Muscle of arm (tissue), 12 donors: ENCODE measurements around the gene PDE3A. TPM values are rescaled to one million over a fixed set of nuclear protein-coding genes. Genes with fewer than 3 reads are reported as not detected.
"Not testable (repeated sequence)": the region's sequence is repeated elsewhere in the genome, so short reads cannot be mapped to it uniquely, and the experiment has no call there.

ENCODE experiments used
- DNase-seq: peaks from one replicate; pipeline ENCODE4 v3.0.0-alpha.2; 2013
- polyA plus RNA-seq, 12 donors: library from polyadenylated mRNA; unstranded; fragments of 120-200 nt; gene quantifications; one replicate each; pipeline ENCODE4 v1.2.1, GENCODE V29; 2013; ENCODE audit not compliant: insufficient read length in 12 of 12

The PDE3A gene
- polyA plus RNA-seq, 12 donors: 8.6 to 13.2 (median 11.0) TPM; not detected in 1

DNA sequence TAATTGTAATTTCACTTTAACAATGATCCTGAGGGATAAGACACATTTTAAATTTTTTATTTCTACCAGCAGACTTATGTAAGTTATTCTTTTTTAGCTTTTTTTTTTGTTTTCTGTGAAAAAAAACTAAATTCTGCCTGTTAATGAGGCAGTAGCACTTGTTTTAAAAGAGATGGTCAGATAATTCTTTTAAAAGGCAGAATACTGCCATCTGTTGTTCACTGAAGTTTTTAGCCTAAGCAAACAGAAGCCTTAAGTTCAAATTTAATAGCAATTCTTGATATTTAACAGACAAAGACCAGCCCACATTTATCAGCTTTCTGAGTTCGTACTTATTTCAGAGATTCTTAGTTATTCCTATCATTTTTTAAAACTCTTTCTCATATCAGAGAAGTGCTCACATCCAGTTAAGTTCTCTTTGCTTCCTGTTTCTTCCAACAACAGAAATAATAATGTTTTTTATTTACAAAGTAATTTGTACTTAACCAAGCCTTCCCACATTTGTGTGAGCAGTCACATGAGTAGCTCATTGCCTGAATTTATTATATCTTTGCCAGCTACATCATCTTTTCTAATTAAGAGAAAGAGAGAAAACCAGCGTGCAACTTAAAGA, 233.4 kb downstream of the PDE3A start:
- peak; percentile 42 for DNase-seq

DNA sequence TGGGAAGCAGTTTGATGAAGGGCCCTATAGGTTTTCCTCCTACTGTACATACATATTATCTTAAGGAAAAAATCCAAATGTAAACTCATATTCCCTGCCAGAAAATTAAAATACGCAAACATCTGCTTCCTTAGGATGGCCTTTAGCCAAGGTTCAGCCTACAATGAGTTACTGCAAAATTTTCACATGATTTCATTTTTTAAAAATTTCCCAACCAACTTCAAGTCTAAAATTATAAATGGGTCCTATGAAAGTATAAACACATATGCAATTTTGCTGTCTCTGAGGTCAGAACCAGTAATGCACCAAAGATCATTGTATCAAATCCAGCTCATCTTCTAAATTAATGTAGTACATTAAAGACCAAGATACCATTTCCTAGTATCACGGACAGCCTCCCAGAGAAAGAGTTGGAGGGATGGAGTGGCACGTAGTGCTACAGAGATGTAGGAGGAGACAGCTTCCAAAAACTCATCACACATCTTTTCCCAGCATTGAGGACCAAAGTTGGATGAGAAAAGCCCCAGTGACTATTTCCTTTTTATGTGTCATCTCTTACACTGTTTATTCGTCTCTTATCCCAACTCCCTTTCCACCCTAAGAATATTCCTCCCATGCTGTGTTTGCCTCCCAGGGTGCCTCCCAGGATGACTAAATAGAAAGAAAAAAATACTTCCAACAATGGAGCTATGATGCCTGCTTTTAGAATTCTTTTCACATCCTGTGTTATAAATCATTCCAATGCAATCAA, 234.5 kb downstream of the PDE3A start:
- DNase-seq: peak; percentile 58

DNA sequence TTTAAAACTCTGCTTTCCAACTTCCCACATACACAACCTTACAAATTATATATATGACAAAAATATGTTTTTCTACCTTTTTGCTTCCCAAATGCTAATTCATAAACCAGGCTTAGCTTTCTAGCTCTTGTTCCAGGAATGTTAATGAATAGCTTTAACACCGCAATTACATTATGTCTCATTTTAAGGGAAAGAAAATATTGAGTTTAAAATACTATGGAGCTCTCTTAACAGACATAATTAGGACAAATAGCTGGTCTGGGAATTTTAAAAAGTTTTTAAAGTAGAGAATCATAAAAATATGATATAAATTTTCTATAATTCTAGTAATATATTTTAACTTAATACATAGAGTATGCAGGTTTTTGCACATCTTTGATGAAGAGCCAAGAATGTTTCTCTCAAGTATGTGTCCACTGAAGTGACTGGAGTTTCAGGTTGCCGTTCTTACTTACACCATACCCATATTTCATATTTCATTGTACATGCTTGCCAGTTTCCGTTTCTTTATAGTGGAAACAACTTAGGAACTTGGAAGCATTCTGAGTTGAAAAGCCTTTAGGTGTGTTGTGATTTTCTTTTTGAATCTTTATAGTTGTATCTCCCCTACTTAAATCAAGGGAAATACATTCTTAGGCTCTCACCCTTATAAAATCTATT, 236.2 kb downstream of the PDE3A start:
- DNase-seq: no peak

DNA sequence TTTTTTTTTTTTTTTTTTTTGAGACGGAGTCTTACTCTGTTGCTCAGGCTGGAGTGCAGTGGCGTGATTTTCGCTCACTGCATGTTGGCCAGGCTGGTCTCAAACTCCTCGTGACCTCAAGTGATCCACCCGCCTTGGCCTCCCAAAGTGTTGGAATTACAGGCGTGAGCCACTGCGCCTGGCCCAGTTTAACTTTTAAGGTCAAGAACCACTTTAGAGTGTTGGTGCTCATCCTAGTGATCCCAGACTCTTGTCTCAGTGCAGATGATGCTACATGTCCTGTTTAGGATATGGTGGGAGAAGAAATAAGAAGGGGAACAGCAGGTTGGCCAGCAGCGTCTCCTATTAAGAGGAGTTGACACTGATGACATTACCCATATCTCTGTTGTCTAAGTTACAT, 246.7 kb downstream of the PDE3A start:
- DNase-seq: not testable (repeated sequence)

DNA sequence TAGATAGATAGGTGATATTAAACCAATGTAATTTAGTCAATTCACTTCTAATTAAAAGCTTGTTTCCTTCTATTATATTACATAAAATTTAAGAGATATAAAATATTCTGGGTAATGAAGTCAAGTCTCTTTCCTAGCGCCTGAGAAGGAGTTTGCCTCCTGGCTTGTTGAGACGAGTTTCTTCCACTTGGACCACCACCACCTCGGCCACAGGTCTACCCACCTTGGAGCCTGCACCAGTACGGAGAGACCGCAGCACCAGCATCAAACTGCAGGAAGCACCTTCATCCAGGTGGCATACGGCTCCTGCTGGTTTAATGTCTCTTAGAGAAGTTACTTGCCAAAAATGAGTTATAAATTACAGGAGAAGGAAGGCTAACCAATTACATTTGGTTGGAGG, 247.8 kb downstream of the PDE3A start:
- no peak for DNase-seq

DNA sequence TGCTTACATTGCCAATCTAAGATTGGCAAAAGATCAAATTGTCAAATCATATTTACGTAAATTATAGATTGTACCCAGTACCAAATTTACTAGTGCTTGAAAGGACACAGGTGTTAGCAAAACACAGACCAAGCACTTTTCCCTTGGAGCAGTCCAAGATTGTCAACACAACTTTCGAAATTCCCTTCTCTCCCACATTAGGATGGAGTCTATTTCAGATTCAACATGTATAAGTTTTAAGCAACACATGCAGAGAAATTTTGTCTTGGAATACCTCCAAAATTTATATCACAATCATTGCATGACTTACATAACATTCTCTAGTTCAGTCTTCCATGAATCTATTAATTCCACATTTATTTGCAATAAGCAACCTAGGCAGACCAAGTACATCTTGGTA, 251.9 kb downstream of the PDE3A start:
- DNase-seq: no peak

DNA sequence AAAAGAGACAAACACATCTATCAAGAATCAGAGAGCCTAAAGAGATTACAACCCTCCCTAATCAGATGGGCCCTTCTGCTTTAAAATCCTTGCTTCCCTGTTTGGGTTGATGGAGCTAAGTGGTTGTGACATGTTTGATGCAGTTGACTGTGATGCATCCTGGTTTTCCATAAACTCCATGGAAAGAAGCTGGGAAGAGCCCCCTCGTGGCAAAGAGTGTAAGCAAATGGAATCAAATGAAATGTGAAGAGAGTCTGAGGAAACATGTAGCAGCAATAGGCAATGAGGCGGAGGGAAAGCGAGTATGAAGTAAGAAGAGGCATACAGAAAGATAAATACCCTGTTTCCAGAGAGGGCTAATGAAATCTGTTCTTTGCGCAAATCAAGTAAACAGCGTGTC, 256.4 kb downstream of the PDE3A start:
- no peak for DNase-seq

DNA sequence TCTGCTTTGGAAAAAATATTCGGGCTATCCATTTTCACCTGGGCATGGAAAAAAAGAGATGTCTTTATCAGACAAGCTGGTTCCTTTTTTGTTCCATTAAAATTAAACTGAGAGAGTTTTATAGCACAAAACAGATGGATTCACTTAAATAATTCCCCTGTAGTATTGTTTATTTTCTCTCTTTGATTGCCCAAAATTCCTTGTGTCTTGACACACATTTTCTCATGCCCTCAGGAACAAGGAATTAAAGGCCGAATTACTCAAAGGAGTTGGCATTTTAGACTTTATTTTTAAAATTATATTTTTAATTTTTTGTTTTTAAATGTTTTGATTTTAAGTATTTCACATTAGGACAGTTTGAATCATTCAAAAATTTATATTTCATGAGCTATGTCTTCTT, 257.2 kb downstream of the PDE3A start:
- no peak for DNase-seq

DNA sequence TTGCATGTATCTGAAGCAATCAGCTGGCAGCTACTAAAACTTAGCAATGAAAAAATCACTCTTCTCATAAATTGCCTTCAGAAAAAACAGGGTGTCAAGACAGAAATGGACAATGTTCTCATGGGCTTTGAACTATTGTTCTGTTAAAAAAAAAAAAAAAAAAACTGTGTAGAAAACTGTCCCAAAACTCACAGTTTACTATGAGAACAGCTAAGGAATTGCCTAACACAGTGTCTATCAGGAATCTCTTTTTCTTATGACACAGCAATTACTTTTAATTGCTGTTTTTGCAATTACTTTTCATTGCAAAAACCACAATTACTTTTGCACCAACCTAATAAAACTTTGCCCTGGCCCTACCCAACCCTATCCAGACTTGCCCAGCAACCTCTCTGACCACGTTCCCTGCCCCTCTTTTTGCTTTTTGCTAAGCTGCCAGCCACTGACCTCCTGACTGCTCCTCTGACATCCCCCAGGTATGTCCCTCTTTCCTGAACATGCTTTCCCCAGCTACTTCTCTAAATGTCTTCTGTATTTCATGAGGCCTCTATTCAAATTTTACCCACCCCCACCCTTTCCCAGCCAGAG, 258.8 kb downstream of the PDE3A start:
- no peak for DNase-seq

DNA sequence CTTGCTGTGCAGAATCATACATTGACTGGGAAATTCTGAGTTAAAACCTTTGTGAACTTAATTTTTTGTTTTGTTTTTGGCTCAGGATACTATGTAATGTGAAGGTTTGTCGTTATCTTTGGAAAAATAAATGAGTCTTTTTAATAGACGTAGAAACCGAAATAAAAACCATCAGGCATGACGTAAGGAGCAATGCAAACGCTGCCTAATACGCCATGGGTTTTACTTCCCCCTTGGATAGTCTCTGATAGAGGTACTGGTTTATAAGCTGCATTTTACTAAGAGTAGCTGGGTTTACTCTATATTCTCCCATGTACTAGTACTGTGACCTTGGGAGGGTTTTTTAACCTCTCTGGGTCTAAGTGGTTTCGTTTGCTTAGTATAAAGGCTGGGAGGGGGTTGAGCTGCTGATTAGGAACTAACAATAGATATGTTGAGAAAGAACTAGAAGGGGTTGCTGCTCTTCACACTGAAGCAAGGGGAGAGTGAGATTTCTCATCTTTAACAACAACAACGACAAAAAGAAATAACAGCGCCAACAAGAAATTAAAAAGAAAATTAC, 260.0 kb downstream of the PDE3A start:
- DNase-seq: no peak

DNA sequence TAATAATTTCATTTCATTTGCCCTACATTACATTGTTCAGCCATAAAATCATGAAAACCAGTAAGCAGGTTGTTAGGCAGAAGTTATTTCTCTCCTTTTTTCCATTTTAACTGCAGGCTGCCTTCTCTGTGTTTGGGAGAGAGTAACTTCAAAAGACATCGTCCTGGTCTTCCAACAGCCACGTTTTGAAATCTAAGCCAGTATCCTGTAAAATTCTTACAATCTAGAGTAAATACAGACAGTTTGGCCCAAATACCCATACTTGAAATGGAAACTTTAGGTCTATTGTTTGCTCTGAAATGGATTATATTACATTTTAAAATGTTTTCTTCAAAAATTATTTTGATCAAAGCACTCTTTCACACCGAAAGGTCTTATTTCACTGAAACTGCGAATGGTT, 260.7 kb downstream of the PDE3A start:
- no peak for DNase-seq

DNA sequence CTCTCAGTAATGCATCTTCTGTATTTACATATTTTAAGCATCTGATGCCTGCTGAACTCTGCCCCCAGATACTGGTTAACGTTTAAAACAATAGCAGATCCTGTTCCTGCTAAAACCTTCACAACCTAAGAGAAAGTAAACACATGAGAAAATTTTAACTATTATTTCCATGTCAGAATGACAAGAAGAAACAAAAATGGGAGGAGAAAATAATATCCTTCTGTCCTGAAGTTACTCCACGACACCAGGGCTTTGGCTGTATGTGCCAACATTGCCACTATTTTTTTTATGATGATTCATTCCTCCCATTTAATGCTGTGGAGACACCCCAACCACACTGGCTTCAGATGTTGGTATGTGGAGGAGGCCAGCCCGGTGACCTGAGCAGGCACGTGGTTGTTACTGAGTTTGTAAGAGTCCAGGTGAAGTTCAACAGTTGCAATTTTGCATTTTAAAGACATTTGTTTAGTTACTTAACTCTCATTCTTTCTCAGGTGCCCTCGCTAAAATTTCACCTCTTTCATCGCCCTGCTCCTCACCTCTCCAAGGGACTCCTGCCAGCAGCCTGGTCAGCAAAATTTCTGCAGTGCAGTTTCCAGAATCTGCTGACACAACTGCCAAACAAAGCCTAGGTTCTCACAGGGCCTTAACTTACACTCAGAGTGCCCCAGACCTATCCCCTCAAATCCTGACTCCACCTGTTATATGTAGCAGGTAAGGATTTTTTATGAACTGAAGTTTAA, 261.2 kb downstream of the PDE3A start:
- DNase-seq: no peak

DNA sequence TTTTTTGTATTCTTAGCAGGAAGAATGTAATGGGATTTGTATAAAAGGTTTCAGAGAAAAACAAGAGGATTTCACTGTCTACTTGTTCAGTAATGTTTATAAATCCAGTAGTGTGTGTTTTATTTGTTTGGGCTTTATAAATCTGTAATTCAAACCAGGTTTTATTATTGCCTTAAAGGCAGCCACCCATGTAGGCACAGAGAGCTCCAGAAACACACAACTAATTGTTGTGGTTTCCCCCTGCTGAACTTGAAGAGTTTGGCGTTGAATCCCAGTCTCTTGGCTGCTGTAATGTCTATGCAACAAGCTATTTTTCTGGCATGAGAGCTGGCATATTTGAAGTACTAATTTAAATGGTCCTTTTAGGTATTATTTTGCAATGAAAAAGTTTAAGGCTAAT, 263.4 kb downstream of the PDE3A start:
- no peak for DNase-seq

DNA sequence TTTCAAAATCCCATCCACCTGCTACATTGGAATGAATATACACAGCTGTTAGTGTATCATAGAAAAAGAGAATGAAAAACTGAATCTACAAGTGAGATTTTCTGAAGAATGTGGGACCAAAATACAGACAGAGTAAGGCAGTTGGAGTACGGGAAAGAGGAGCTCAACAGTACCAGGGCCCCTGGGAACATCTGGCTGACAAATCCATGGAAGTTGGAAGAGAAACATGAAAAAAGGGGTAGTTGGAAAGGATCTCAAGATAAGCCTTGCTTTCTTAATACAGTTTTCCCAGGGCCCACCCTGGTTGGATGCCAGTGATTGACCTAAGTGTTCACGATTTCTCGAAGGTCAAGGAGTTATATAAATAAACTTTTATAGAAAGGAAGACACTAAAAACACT, 272.8 kb downstream of the PDE3A start:
- DNase-seq: no peak

DNA sequence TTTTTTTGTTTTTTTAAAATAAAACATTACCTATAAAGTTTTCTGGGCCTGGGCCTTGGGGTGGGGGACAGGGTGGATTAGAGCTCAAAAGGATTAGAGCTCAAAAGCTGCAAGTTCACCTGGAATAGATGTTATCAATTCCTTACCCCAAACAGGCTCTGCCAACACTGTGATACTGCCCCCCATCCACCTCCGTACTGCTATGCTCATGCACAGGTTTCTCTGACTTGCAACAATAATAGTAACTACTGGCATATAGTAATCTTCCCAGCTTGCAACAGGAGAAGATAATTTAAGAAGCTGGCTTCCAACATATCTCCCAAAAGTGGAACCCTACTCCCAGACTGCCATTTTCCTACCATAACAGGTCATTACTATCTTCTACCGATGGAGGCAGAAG, 275.5 kb downstream of the PDE3A start:
- no peak for DNase-seq

DNA sequence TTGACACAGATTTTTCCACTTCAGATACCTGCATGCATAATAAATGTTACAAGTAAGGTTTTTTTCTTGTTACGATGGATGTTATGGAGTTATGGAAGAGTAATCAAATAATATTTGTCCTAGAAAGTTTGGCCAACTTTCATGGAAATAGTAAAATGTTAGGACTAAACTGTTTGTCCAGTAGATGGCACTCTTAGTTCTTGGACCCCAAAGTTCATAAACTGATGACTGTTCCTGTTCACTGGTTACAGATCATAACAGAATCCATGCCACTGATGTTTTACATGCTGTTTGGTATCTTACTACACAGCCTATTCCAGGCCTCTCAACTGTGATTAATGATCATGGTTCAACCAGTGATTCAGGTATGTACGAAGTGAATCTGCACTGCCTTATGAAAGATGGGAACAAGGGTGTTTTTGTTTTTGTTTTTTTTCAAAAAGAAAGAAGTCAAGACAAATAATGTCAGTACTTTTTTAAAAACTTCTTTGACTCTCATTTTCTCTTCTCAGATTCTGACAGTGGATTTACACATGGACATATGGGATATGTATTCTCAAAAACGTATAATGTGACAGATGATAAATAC, 278.0 kb downstream of the PDE3A start:
- peak; percentile 41 for DNase-seq

DNA sequence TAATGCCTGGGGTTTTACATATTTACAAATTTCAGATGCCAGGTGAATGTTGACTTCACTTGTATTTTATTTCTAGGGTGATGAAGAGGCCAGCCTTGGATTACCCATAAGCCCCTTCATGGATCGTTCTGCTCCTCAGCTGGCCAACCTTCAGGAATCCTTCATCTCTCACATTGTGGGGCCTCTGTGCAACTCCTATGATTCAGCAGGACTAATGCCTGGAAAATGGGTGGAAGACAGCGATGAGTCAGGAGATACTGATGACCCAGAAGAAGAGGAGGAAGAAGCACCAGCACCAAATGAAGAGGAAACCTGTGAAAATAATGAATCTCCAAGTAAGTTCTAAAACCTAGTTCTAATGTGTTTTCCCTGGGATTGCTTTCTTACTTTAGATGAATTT, 285.5 kb downstream of the PDE3A start:
- DNase-seq: no peak

DNA sequence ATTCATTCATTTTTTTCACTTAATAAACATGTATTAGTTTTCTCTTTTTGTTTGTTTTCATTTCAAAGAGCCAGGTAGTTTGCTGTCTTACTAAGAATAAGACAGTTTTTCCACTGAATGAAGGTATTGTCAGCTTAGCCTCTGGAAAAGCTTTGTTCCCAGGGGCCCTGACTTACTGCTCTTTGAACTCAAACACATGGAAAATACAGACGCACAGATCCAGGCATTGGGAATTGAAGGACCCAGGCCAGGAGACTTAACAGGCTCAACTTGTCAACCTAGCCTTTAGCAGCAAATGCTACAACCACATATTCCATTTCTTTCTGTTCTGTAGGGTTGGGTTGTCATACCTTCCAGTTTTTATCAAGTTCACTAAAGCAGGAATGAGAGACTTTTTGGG, 288.3 kb downstream of the PDE3A start:
- no peak for DNase-seq

DNA sequence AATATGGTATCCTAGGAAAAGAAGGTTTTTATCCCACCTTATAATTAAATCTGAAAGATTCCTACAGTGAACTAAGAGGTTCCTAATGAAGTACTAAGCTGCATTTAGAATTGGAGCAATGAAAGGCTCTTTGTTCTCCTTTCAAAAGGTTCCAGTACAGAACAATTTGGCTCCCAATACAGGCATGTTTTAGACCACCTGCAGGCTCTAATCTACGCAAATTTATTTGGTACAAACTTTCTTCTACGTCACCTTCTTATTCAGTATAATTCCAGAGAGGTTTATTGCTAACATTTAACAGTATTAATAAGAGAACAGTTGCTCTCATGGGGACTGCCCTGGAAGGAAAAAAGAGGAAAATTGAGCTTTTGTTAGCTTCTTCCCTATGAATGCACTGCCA, 289.2 kb downstream of the PDE3A start:
- no peak for DNase-seq

DNA sequence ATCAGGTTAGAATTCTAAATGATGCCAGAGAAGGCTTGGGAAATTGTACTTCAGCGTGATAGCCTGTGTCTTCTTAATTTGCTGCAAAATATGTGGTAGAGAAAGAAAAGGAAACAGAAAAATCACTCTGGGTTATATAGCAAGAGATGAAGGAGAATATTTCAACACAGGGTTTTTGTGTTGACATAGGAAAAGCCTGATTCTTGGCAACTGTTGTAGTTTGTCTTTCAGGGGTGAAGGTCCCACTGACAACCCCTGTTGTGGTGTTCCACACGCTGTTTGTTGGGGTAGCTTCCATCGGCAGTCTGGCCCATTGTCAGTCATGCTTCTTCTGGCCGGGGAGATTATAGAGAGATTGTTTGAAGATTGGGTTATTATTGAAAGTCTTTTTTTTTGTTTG, 313.0 kb downstream of the PDE3A start:
- DNase-seq: no peak

DNA sequence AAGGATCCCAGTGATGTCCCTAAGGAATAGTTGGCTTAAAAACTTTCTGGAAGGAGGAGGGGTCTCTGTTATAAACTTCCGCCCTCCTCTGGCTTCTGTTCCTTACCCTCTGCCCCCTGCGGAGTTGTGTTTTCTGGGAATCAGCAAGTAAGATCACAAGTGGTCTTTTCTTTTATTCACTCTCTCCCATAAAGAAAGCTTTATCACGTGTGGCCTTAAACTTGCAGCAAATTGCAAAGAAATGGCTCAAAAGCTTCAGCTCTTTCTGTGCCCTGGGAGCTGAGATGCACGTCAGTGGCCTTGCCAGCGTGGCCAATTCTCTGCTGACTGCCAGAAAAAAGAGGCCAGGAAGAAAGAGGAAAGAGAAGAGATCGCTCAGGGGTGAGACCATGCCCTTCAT, 326.9 kb downstream of the PDE3A start, which contains the start of gene SLCO1C1:
TSS of gene SLCO1C1 (plus strand) at position 101 of the 400 bp plus-strand sequence. CDS start 4,245 bp downstream, outside the sequence.
- DNase-seq: no peak
